Activated CD4-positive, alpha-beta T cell treated with anti-CD3 and anti-CD28 coated beads, Interleukin-2, amount 10 ng/mL, durations not matched to agents 7 days and 5 days (primary cell): ENCODE results near the gene HIC2. TPM values are rescaled to one million over a fixed set of nuclear protein-coding genes. Genes with fewer than 3 reads are reported as not detected.
"Not testable (repeated sequence)": the region's sequence is repeated elsewhere in the genome, so short reads cannot be mapped to it uniquely, and the experiment has no call there.

ENCODE experiments used
- CTCF ChIA-PET: fragments of 350-600 bp; sonication (Branson Sonifier 250); formaldehyde crosslinking; loops from one replicate; lab custom pipeline; 2021; ENCODE audit warnings: antibody characterized with exemption; lab: Charles Lee
- POLR2A ChIA-PET: fragments of 350-600 bp; sonication (Branson Sonifier 250); formaldehyde crosslinking; loops from one replicate; lab custom pipeline; 2021; ENCODE audit warnings: antibody characterized with exemption; lab: Charles Lee
- DNase-seq: peaks from one replicate; pipeline ENCODE4 v3.0.0-alpha.2; 2020
- H3K27ac Mint-ChIP-seq: one replicate; pipeline ENCODE4 v1.8.0; 2021; ENCODE audit warnings: mild to moderate bottlenecking, moderate library complexity, mixed read lengths
- H3K27me3 Mint-ChIP-seq: one replicate; pipeline ENCODE4 v1.8.0; 2021; ENCODE audit warnings: mixed read lengths
- H3K36me3 Mint-ChIP-seq: one replicate; pipeline ENCODE4 v1.8.0; 2021; ENCODE audit warnings: low read depth, mixed read lengths
- H3K4me1 Mint-ChIP-seq: one replicate; pipeline ENCODE4 v1.8.0; 2021; ENCODE audit warnings: mixed read lengths
- H3K4me3 Mint-ChIP-seq: one replicate; pipeline ENCODE4 v1.8.0; 2021; ENCODE audit warnings: mild to moderate bottlenecking, moderate library complexity, mixed read lengths
- H3K9me3 Mint-ChIP-seq: one replicate; pipeline ENCODE4 v1.8.0; 2021; ENCODE audit warnings: mixed read lengths
- total RNA-seq, 2 experiments: library from RNA; stranded (reverse); gene quantifications; one replicate each; pipeline ENCODE4 v1.2.3, GENCODE V29; 2021

Gene HIC2
- total RNA-seq, 2 experiments from 2014 or later = 5.1 to 5.5 TPM

- H3K27ac Mint-ChIP-seq, H3K27me3 Mint-ChIP-seq, H3K9me3 Mint-ChIP-seq, POLR2A ChIA-PET, CTCF ChIA-PET, DNase-seq, H3K4me1 Mint-ChIP-seq, H3K36me3 Mint-ChIP-seq, H3K4me3 Mint-ChIP-seq: not testable (repeated sequence)
Measured at GRCh38 chr22:21407792-21408191, 9.4 kb upstream of the HIC2 start.

- H3K4me1 Mint-ChIP-seq, H3K4me3 Mint-ChIP-seq, DNase-seq, POLR2A ChIA-PET, H3K36me3 Mint-ChIP-seq, H3K9me3 Mint-ChIP-seq, H3K27me3 Mint-ChIP-seq, H3K27ac Mint-ChIP-seq, CTCF ChIA-PET: not testable (repeated sequence)
Measured at GRCh38 chr22:21416375-21416774, 796 bp upstream of the HIC2 start.

- H3K27ac Mint-ChIP-seq, H3K9me3 Mint-ChIP-seq, POLR2A ChIA-PET, CTCF ChIA-PET, H3K36me3 Mint-ChIP-seq, H3K27me3 Mint-ChIP-seq, H3K4me1 Mint-ChIP-seq: not testable (repeated sequence)
- H3K4me3 Mint-ChIP-seq = peak overlapping the region; percentile 59
- peak; percentile 16 for DNase-seq
Measured at GRCh38 chr22:21417853-21418252, 682 bp downstream of the HIC2 start.

- DNase-seq, CTCF ChIA-PET, H3K36me3 Mint-ChIP-seq, H3K27ac Mint-ChIP-seq, H3K4me1 Mint-ChIP-seq, H3K4me3 Mint-ChIP-seq, H3K27me3 Mint-ChIP-seq, POLR2A ChIA-PET, H3K9me3 Mint-ChIP-seq: not testable (repeated sequence)
Measured at GRCh38 chr22:21418974-21419638, 1.9 kb downstream of the HIC2 start.

GRCh38 chr22:21420180-21420763, 3.1 kb downstream of the HIC2 start:
- H3K9me3 Mint-ChIP-seq, POLR2A ChIA-PET, H3K36me3 Mint-ChIP-seq, CTCF ChIA-PET, H3K4me1 Mint-ChIP-seq, H3K27ac Mint-ChIP-seq, H3K27me3 Mint-ChIP-seq, H3K4me3 Mint-ChIP-seq: not testable (repeated sequence)
- peak; percentile 5 for DNase-seq

GRCh38 chr22:21424084-21424709, 7.0 kb downstream of the HIC2 start:
- H3K27ac Mint-ChIP-seq, H3K4me1 Mint-ChIP-seq, DNase-seq, H3K9me3 Mint-ChIP-seq, H3K36me3 Mint-ChIP-seq, H3K27me3 Mint-ChIP-seq, CTCF ChIA-PET, H3K4me3 Mint-ChIP-seq, POLR2A ChIA-PET: not testable (repeated sequence)

- CTCF ChIA-PET, H3K27ac Mint-ChIP-seq, H3K9me3 Mint-ChIP-seq, DNase-seq, POLR2A ChIA-PET, H3K27me3 Mint-ChIP-seq, H3K36me3 Mint-ChIP-seq, H3K4me3 Mint-ChIP-seq, H3K4me1 Mint-ChIP-seq: not testable (repeated sequence)
Measured at GRCh38 chr22:21434378-21435233, 17.4 kb downstream of the HIC2 start.

GRCh38 chr22:21435998-21436810, 19.0 kb downstream of the HIC2 start:
- H3K9me3 Mint-ChIP-seq, H3K4me1 Mint-ChIP-seq, POLR2A ChIA-PET, H3K4me3 Mint-ChIP-seq, DNase-seq, H3K36me3 Mint-ChIP-seq, H3K27ac Mint-ChIP-seq, CTCF ChIA-PET, H3K27me3 Mint-ChIP-seq: not testable (repeated sequence)

GRCh38 chr22:21438013-21438412, 20.8 kb downstream of the HIC2 start:
- H3K4me3 Mint-ChIP-seq, H3K36me3 Mint-ChIP-seq, H3K4me1 Mint-ChIP-seq, H3K27ac Mint-ChIP-seq, H3K27me3 Mint-ChIP-seq, DNase-seq, CTCF ChIA-PET, H3K9me3 Mint-ChIP-seq, POLR2A ChIA-PET: not testable (repeated sequence)

- H3K4me1 Mint-ChIP-seq, DNase-seq, H3K27me3 Mint-ChIP-seq, POLR2A ChIA-PET, H3K36me3 Mint-ChIP-seq, H3K9me3 Mint-ChIP-seq, CTCF ChIA-PET, H3K27ac Mint-ChIP-seq, H3K4me3 Mint-ChIP-seq: not testable (repeated sequence)
Measured at GRCh38 chr22:21440018-21440636, 23.0 kb downstream of the HIC2 start.

- H3K4me3 Mint-ChIP-seq, H3K36me3 Mint-ChIP-seq, H3K27ac Mint-ChIP-seq, POLR2A ChIA-PET, DNase-seq, H3K4me1 Mint-ChIP-seq, H3K9me3 Mint-ChIP-seq, H3K27me3 Mint-ChIP-seq, CTCF ChIA-PET: not testable (repeated sequence)
Measured at GRCh38 chr22:21440676-21441075, 23.5 kb downstream of the HIC2 start.

GRCh38 chr22:21441170-21441569, 24.0 kb downstream of the HIC2 start:
- H3K27ac Mint-ChIP-seq, H3K27me3 Mint-ChIP-seq, DNase-seq, POLR2A ChIA-PET, H3K4me3 Mint-ChIP-seq, CTCF ChIA-PET, H3K36me3 Mint-ChIP-seq, H3K9me3 Mint-ChIP-seq, H3K4me1 Mint-ChIP-seq: not testable (repeated sequence)
